ENCODE measurements around the gene RANBP3L.
"Not testable (repeated sequence)": the region's sequence is repeated elsewhere in the genome, so short reads cannot be mapped to it uniquely, and the experiment has no call there.

RANBP3L gene

GRCh38 chr5:36285837-36286615, 15.7 kb downstream of the RANBP3L start:
- in situ Hi-C loops (cut with HindIII; ENCODE audit: low sequenced_read_pairs): loop anchor here (5.0 kb wide), 1 partner anchor 101 kb away; no protein-coding TSS in a partner anchor

GRCh38 chr5:36283775-36284174, 17.9 kb downstream of the RANBP3L start:
- in situ Hi-C loops (cut with HindIII; ENCODE audit: low sequenced_read_pairs): not testable (repeated sequence)

- in situ Hi-C loops (cut with HindIII; ENCODE audit: low sequenced_read_pairs): no loop called here
These were observed 20.1 kb downstream of the RANBP3L start for GRCh38 chr5:36281626-36282025.

- in situ Hi-C loops (cut with HindIII; ENCODE audit: low sequenced_read_pairs): no loop called here
These were observed 22.5 kb downstream of the RANBP3L start for GRCh38 chr5:36279054-36279698.

GRCh38 chr5:36277521-36278176, 24.1 kb downstream of the RANBP3L start:
- in situ Hi-C loops (cut with HindIII; ENCODE audit: low sequenced_read_pairs): no loop called here

- in situ Hi-C loops (cut with HindIII; ENCODE audit: low sequenced_read_pairs): no loop called here
These were observed 24.8 kb downstream of the RANBP3L start for GRCh38 chr5:36276864-36277263.

- in situ Hi-C loops (cut with HindIII; ENCODE audit: low sequenced_read_pairs): no loop called here
These were observed 27.7 kb downstream of the RANBP3L start for GRCh38 chr5:36273809-36274526.

- in situ Hi-C loops (cut with HindIII; ENCODE audit: low sequenced_read_pairs): no loop called here
These were observed 29.5 kb downstream of the RANBP3L start for GRCh38 chr5:36272136-36272690.

GRCh38 chr5:36270876-36271575, 30.7 kb downstream of the RANBP3L start:
- in situ Hi-C loops (cut with HindIII; ENCODE audit: low sequenced_read_pairs): no loop called here

- in situ Hi-C loops (cut with HindIII; ENCODE audit: low sequenced_read_pairs): no loop called here
These were observed 31.5 kb downstream of the RANBP3L start for GRCh38 chr5:36270175-36270574.

GRCh38 chr5:36269478-36269877, 32.2 kb downstream of the RANBP3L start:
- in situ Hi-C loops (cut with HindIII; ENCODE audit: low sequenced_read_pairs): no loop called here

GRCh38 chr5:36267905-36268304, 33.8 kb downstream of the RANBP3L start:
- in situ Hi-C loops (cut with HindIII; ENCODE audit: low sequenced_read_pairs): no loop called here

GRCh38 chr5:36264202-36264760, 37.4 kb downstream of the RANBP3L start:
- in situ Hi-C loops (cut with HindIII; ENCODE audit: low sequenced_read_pairs): no loop called here

- in situ Hi-C loops (cut with HindIII; ENCODE audit: low sequenced_read_pairs): no loop called here
These were observed 40.5 kb downstream of the RANBP3L start for GRCh38 chr5:36261186-36261585.

- in situ Hi-C loops (cut with HindIII; ENCODE audit: low sequenced_read_pairs): no loop called here
These were observed 48.1 kb downstream of the RANBP3L start for GRCh38 chr5:36253575-36253974.

GRCh38 chr5:36252722-36253365, 48.9 kb downstream of the RANBP3L start:
- in situ Hi-C loops (cut with HindIII; ENCODE audit: low sequenced_read_pairs): no loop called here

GRCh38 chr5:36251218-36251617, 50.5 kb downstream of the RANBP3L start:
- in situ Hi-C loops (cut with HindIII; ENCODE audit: low sequenced_read_pairs): no loop called here

GRCh38 chr5:36250427-36250826, 51.3 kb downstream of the RANBP3L start:
- in situ Hi-C loops (cut with HindIII; ENCODE audit: low sequenced_read_pairs): no loop called here

GRCh38 chr5:36246036-36246800, 55.5 kb downstream of the RANBP3L start:
- in situ Hi-C loops (cut with HindIII; ENCODE audit: low sequenced_read_pairs): loop anchor here (5.0 kb wide), 1 partner anchor 456 kb away; no protein-coding TSS in a partner anchor
